ENCODE results near the gene C9orf50. TPM values are rescaled to one million over a fixed set of nuclear protein-coding genes. Genes with fewer than 3 reads are reported as not detected.

The C9orf50 gene
- total RNA-seq, 1 experiment from 2014 or later, result not detected

- no peak for DNase-seq
- no peaks in the 10 kb centered on the region for H3K27me3 ChIP-seq (replicated peaks; ENCODE audit: control insufficient read depth, insufficient read depth, low read length)
- no peak overlapping the region for H3K27ac Mint-ChIP-seq (ENCODE audit: unreplicated experiment)
- ChIA-PET CTCF (no interaction called here), POLR2A (no interaction called here)
- H3K4me3 ChIP-seq (ENCODE audit: low read depth, low read length), result no peak overlapping the region
- H3K36me3 Mint-ChIP-seq (ENCODE audit: insufficient read depth, unreplicated experiment), result peaks cover 80% of the 10 kb centered on the region
- H3K36me3 ChIP-seq (ENCODE audit: control insufficient read depth, insufficient read depth, low read length), result peaks cover 2% of the 10 kb centered on the region
- BruUV-seq (replicated peaks), result no TSS peak
- H3K4me1 ChIP-seq, result no peaks in the 10 kb centered on the region
- peaks cover 5% of the 10 kb centered on the region for H3K4me1 Mint-ChIP-seq (ENCODE audit: low read depth, unreplicated experiment)
- no peaks in the 10 kb centered on the region for H3K27me3 Mint-ChIP-seq (ENCODE audit: insufficient read depth, unreplicated experiment)
- no peaks in the 10 kb centered on the region for H3K9me3 ChIP-seq
- H3K9me3 Mint-ChIP-seq (ENCODE audit: unreplicated experiment), result no peaks in the 10 kb centered on the region
- TF ChIP-seq CTCF (IDR thresholded peaks at IDR 0.05; ENCODE audit: insufficient read depth in 1 of 2, low read depth in 1 of 2, low read length in 1 of 2, severe bottlenecking in 1 of 2, unreplicated experiment in 1 of 2), result no peak
- no peak overlapping the region for H3K4me3 Mint-ChIP-seq (ENCODE audit: unreplicated experiment)
- intact Hi-C loops (cut with micrococcal nuclease; ENCODE audit: unreplicated experiment), result no loop called here
These were observed 14.5 kb upstream of the C9orf50 start for GRCh38 chr9:129635099-129636065.

GRCh38 chr9:129633848-129634247, 12.9 kb upstream of the C9orf50 start:
- H3K4me3 ChIP-seq (ENCODE audit: low read depth, low read length), result no peak overlapping the region
- CTCF ChIA-PET, result interaction anchor here (0.5 kb wide), 1 partner anchor 1825 kb away, joined by 10 read pairs; no protein-coding TSS in a partner anchor
- H3K36me3 Mint-ChIP-seq (ENCODE audit: insufficient read depth, unreplicated experiment), result peaks cover 76% of the 10 kb centered on the region
- no peak overlapping the region for H3K27ac Mint-ChIP-seq (ENCODE audit: unreplicated experiment)
- no peak for TF ChIP-seq CTCF (IDR thresholded peaks at IDR 0.05; ENCODE audit: insufficient read depth in 1 of 2, low read depth in 1 of 2, low read length in 1 of 2, severe bottlenecking in 1 of 2, unreplicated experiment in 1 of 2)
- no peak overlapping the region for H3K4me3 Mint-ChIP-seq (ENCODE audit: unreplicated experiment)
- H3K9me3 ChIP-seq, result no peaks in the 10 kb centered on the region
- intact Hi-C loops (cut with micrococcal nuclease; ENCODE audit: unreplicated experiment), result no loop called here
- no TSS peak for BruUV-seq (replicated peaks)
- no peaks in the 10 kb centered on the region for H3K27me3 ChIP-seq (replicated peaks; ENCODE audit: control insufficient read depth, insufficient read depth, low read length)
- peaks cover 5% of the 10 kb centered on the region for H3K4me1 Mint-ChIP-seq (ENCODE audit: low read depth, unreplicated experiment)
- no peaks in the 10 kb centered on the region for H3K9me3 Mint-ChIP-seq (ENCODE audit: unreplicated experiment)
- no peak for DNase-seq
- no peaks in the 10 kb centered on the region for H3K4me1 ChIP-seq
- POLR2A ChIA-PET, result no interaction called here
- no peaks in the 10 kb centered on the region for H3K27me3 Mint-ChIP-seq (ENCODE audit: insufficient read depth, unreplicated experiment)
- peaks cover 2% of the 10 kb centered on the region for H3K36me3 ChIP-seq (ENCODE audit: control insufficient read depth, insufficient read depth, low read length)

GRCh38 chr9:129633207-129633606, 12.3 kb upstream of the C9orf50 start:
- Mint-ChIP-seq H3K27ac (ENCODE audit: unreplicated experiment) (no peak overlapping the region), H3K4me3 (ENCODE audit: unreplicated experiment) (no peak overlapping the region), H3K36me3 (ENCODE audit: insufficient read depth, unreplicated experiment) (peaks cover 70% of the 10 kb centered on the region), H3K4me1 (ENCODE audit: low read depth, unreplicated experiment) (peaks cover 5% of the 10 kb centered on the region), H3K9me3 (ENCODE audit: unreplicated experiment) (no peaks in the 10 kb centered on the region), H3K27me3 (ENCODE audit: insufficient read depth, unreplicated experiment) (no peaks in the 10 kb centered on the region)
- Histone ChIP-seq H3K4me3 (ENCODE audit: low read depth, low read length) (no peak overlapping the region), H3K9me3 (no peaks in the 10 kb centered on the region), H3K4me1 (no peaks in the 10 kb centered on the region), H3K36me3 (ENCODE audit: control insufficient read depth, insufficient read depth, low read length) (peaks cover 2% of the 10 kb centered on the region), H3K27me3 (replicated peaks; ENCODE audit: control insufficient read depth, insufficient read depth, low read length) (no peaks in the 10 kb centered on the region)
- no peak for TF ChIP-seq CTCF (IDR thresholded peaks at IDR 0.05; ENCODE audit: insufficient read depth in 1 of 2, low read depth in 1 of 2, low read length in 1 of 2, severe bottlenecking in 1 of 2, unreplicated experiment in 1 of 2)
- intact Hi-C loops (cut with micrococcal nuclease; ENCODE audit: unreplicated experiment), result no loop called here
- POLR2A ChIA-PET, result no interaction called here
- DNase-seq, result no peak
- CTCF ChIA-PET, result interaction anchor here (0.5 kb wide), 1 partner anchor 1824 kb away, joined by 10 read pairs; no protein-coding TSS in a partner anchor
- no TSS peak for BruUV-seq (replicated peaks)
